Fibroblast of skin of left biceps (primary cell): Measurements from ENCODE around the gene POLR2F.

Experiments used
- DNase-seq, 2 experiments: peaks; one replicate each; pipeline ENCODE4 v3.0.0-alpha.2; 2013; ENCODE audit warnings: low read depth in 2 of 2

The POLR2F gene

GRCh38 chr22:37982151-37982785 lies 28.8 kb downstream of the POLR2F start:
- no peak for DNase-seq

- DNase-seq: no peak
These were observed 29.7 kb downstream of the POLR2F start for GRCh38 chr22:37982938-37983859.

- DNase-seq: no peak
These were observed 30.6 kb downstream of the POLR2F start, which contains the start of gene SOX10 for GRCh38 chr22:37983860-37984791. SOX10 (minus strand) TSS chr22:37984555; CDS start chr22:37983784, 771 bp downstream.

GRCh38 chr22:37985050-37985585 lies 31.6 kb downstream of the POLR2F start:
- no peak for DNase-seq

GRCh38 chr22:37985751-37986281 lies 32.3 kb downstream of the POLR2F start:
- no peak for DNase-seq

GRCh38 chr22:37986371-37986770 lies 32.9 kb downstream of the POLR2F start:
- DNase-seq: no peak

GRCh38 chr22:37989146-37990045 lies 35.9 kb downstream of the POLR2F start:
- DNase-seq: no peak

- no peak for DNase-seq
These were observed 36.8 kb downstream of the POLR2F start for GRCh38 chr22:37990301-37990700.

- DNase-seq: no peak
These were observed 37.4 kb downstream of the POLR2F start for GRCh38 chr22:37990862-37991261.

GRCh38 chr22:37991731-37992442 lies 38.4 kb downstream of the POLR2F start:
- DNase-seq: no peak

- DNase-seq: no peak
These were observed 40.5 kb downstream of the POLR2F start for GRCh38 chr22:37994049-37994448.

GRCh38 chr22:37994982-37995381 lies 41.5 kb downstream of the POLR2F start:
- DNase-seq: no peak

GRCh38 chr22:37995460-37995859 lies 42.0 kb downstream of the POLR2F start:
- no peak for DNase-seq

GRCh38 chr22:37996079-37996478 lies 42.6 kb downstream of the POLR2F start:
- DNase-seq: no peak

- DNase-seq: no peak
These were observed 43.2 kb downstream of the POLR2F start for GRCh38 chr22:37996515-37997246.

- DNase-seq: no peak
These were observed 45.0 kb downstream of the POLR2F start for GRCh38 chr22:37998543-37998942.

- no peak for DNase-seq
These were observed 45.7 kb downstream of the POLR2F start for GRCh38 chr22:37999236-37999635.

GRCh38 chr22:37999640-38000272 lies 46.3 kb downstream of the POLR2F start:
- no peak for DNase-seq
